Lung microvascular endothelial cell (primary cell): ENCODE results near the gene PROX1. TPM values are rescaled to one million over a fixed set of nuclear protein-coding genes. Genes with fewer than 3 reads are reported as not detected.

ENCODE experiments used
- DNase-seq, 2 donors: peaks; one replicate each; pipeline versions ENCODE4 v3.0.0 to v3.0.0-alpha.2; 2010; ENCODE audit warnings: low read depth in 2 of 2
- total RNA-seq: library from RNA; depleted of rRNA; stranded (reverse); fragments of >200 nt; gene quantifications from 2 replicates; pipeline ENCODE4 v1.2.1, GENCODE V29; 2014

PROX1 gene
- total RNA-seq, 1 donor from 2014 or later, result 86.7 TPM

- DNase-seq, result no peak
Measured at GRCh38 chr1:213980906-213981305, 6.9 kb upstream of the PROX1 start.

GRCh38 chr1:213982289-213982671, 5.5 kb upstream of the PROX1 start:
- no peak for DNase-seq

- DNase-seq, result peak in 1 of 2 donors; percentile 69
Measured at GRCh38 chr1:213982672-213983492, 4.9 kb upstream of the PROX1 start.

GRCh38 chr1:213983493-213984386, 4.0 kb upstream of the PROX1 start:
- peak in 1 of 2 donors; percentile 52 for DNase-seq

- DNase-seq, result peak in 1 of 2 donors; percentile 79
Measured at GRCh38 chr1:213984387-213985208, 3.2 kb upstream of the PROX1 start.

- peak in 1 of 2 donors; percentile 80 for DNase-seq
Measured at GRCh38 chr1:213985209-213986019, 2.4 kb upstream of the PROX1 start.

- peak in 1 of 2 donors; percentile 67 for DNase-seq
Measured at GRCh38 chr1:213986020-213986924, 1.5 kb upstream of the PROX1 start.

GRCh38 chr1:213986925-213987250, 885 bp upstream of the PROX1 start:
- peak in 1 of 2 donors; percentile 58 for DNase-seq

- DNase-seq, result peak; percentile 89 to 92
Measured at GRCh38 chr1:213987422-213987926, 299 bp upstream of the PROX1 start.

GRCh38 chr1:213988507-213989001, 781 bp downstream of the PROX1 start:
- peak in 1 of 2 donors; percentile 26 for DNase-seq

GRCh38 chr1:213989002-213989855, 1.5 kb downstream of the PROX1 start:
- DNase-seq, result no peak

GRCh38 chr1:213993929-213994328, 6.2 kb downstream of the PROX1 start:
- peak in 1 of 2 donors; percentile 83 for DNase-seq

GRCh38 chr1:213994888-213995287, 7.1 kb downstream of the PROX1 start:
- peak in 1 of 2 donors; percentile 41 for DNase-seq

- no peak for DNase-seq
Measured at GRCh38 chr1:213995603-213996002, 7.8 kb downstream of the PROX1 start.

GRCh38 chr1:213996320-213997037, 8.7 kb downstream of the PROX1 start:
- peak in 1 of 2 donors; percentile 84 for DNase-seq

- peak in 1 of 2 donors; percentile 70 for DNase-seq
Measured at GRCh38 chr1:213997038-213997771, 9.4 kb downstream of the PROX1 start.

- no peak for DNase-seq
Measured at GRCh38 chr1:213997772-213998107, 10.0 kb downstream of the PROX1 start.
